HG02623 (cell line): ENCODE measurements around the gene FHIT.

Experiments
- ATAC-seq: cut with Tn5 transposase; IDR thresholded peaks from one replicate; pipeline ENCODE4 v1.9.1; 2021; ENCODE audit warnings: moderate library complexity; ENCODE audit not compliant: unreplicated experiment

The FHIT gene

DNA sequence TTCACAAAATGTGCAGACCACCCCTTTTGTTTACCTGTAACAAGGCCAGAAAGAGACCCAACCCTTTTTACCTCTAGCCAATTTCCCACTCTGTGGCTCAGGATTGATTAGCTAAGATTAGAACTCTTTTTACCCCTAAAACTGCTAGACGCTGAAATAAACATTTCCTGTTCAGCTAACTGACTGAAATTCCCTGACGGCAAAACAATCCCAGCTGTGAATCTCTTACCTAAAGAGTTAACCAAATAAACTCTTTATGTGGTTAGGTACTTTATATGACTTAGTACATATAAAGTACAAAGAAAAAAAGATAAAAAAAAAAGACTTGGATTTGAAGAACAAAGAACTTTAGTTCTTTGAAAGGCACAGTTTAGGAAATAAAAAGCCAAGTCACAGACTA is 988.7 kb downstream of the FHIT start:
- no peak for ATAC-seq

DNA sequence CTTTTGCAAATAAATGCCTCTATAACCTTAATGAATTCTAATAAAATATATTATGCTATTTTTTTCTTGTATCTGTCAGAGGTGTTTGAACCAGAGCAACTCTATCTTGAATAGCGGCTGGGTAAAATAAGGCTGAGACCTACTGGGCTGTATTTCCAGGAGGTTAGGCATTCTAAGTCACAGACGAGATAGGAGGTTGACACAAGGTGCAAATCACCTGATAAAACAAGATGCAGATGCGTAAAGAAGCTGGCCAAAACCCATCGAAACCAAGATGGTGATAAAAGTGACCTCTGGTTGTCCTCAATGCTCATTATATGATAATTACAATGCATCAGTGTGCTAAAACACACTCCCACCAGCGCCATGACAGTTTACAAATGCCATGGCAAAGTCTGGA is 990.7 kb downstream of the FHIT start:
- ATAC-seq: no peak

DNA sequence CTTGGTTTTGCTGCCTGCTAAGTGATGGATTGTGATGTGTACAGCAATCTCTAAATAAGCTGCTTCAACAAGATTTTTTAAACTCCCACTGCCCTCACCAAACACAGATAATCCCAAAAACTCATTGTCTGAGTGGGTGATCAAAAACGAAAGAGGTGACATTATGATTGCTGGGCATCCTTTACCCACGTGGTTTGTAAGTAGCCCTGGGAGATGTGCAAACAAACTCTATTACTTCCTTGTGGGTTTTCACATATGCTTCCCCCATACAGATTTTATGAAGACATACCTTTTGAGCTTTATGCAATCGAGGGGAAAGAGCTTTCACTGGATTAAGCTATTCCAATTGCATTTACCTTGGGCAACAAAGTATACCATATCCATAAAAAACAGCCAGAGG is 1000.4 kb downstream of the FHIT start:
- ATAC-seq: no peak

DNA sequence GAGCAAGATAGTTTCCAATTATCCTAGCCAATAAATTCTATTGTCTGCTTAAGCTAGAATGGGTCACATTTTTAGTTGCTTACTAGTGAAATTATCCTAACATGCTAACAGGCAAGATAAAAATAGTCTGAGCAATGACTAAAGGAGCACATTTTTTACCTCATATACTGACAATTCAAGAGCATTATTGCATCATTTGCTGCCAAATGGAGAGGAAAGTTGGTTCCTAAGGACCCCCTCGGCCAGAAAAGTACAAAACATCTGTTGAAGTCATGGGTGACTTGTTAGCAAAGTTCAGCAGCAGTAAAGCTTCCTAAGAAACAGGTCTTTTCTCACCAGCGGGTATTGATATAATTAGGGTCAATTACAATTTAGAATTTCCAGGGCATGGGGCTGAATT is 1001.0 kb downstream of the FHIT start:
- ATAC-seq: no peak

DNA sequence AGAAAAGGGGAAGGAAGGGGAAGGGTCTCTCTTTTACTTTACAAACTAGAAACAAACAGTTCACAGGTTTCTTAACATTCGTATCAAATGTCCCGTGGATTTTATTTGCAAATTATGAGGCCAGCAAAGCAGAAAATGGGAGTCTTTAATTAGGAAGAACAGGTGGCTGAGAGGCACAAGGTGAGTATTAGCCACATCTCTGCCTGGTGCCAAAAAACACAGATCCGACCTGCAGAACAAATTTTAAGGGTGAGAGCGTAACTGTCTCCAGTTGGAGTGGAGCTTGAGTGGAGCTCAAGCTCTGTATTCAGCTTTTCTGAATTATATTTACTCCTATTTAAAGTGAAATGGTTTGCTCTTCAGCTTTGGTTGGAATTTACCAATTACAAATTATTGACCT is 1004.9 kb downstream of the FHIT start:
- ATAC-seq: no peak

DNA sequence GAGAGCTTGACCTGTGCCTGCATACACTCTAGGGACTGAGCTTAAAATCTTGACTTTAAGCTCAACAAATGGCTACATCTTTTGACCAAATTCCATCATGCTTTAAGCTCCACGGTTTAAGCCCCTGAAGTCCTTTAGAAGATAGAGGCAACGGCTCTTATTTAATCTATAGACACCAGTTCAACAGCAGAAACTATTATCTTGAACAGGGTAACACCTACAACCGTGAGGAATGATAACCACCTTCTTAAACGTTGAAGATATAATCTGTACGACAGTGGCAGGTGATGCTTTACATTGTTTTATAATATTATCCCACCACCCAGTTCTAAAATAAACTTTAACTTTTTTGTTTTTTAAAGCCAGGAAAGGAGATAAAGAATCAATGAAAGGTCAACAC is 1007.8 kb downstream of the FHIT start:
- no peak for ATAC-seq

DNA sequence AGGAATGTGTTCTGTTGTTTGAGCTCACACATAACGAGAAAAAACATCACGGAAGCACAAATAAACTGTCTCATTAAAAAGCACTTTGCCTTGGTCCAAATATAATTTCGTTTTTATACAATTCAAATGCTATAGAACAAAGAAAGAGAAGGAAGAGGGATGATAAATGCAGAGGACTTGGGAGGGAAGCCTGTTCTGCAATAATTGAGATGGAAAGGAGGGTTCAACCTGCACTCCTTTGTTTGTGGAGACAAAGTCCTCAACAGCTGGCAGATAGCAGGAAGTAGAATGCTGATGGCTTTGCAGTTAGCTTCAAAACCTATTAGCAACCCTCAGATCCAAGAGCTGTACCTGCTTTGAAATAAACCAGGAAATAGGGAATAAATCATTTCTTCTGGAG is 1010.8 kb downstream of the FHIT start:
- no peak for ATAC-seq

DNA sequence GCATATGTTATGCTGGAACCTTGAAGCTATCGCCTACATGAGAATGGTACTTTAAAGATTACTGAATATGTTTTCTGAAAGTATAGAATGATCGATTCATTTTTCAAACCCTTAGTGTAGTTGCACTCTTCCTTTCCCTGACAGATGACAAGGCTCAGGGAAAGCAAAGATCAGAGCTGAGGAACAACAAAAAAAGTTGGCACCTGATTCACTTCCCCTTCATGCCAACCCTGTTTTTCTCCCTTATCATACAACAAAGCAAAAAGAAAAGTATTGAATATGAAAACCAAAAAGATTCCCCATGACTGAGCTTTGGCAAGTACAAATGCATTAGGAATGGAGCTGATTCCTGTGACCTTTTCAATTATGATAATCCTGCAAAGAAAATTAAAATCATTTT is 1012.7 kb downstream of the FHIT start:
- ATAC-seq: no peak

DNA sequence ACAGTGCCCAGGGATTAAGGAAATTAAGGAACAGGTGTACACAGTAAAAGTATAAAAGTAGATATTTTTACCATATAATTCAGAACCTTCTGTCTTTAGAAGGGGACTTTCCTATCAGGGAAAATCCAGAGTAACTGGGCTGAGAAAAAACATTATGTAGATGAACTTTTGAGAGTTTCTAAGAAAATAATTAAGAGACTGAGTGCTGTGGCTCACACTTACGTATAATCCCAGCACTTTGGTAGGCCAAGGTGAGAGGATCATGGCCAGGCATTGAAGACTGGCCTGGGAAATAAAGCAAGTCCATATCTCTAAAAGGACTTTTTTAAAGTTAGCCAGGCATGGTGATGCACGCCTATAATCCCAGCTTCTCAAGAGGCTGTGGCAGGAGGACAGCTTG is 1021.8 kb downstream of the FHIT start:
- ATAC-seq: no peak

DNA sequence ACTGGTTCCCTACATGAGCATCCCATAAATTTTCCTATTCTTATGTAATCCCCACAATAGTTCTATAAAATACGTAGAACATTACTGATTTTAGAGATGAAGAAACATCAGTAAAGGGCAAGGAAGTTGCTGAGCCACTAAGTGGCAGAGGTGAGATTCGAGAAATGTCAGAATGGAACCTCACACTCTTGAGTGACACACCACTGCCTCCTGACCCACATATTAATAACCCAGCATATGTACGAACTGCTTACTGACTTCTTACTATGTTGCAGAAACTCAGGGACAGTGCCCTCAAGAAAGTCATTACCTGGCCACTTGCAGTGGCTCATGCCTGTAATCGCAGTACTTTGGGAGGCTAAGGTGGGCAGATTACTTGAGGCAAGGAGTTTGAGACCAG is 1022.4 kb downstream of the FHIT start:
- no peak for ATAC-seq

DNA sequence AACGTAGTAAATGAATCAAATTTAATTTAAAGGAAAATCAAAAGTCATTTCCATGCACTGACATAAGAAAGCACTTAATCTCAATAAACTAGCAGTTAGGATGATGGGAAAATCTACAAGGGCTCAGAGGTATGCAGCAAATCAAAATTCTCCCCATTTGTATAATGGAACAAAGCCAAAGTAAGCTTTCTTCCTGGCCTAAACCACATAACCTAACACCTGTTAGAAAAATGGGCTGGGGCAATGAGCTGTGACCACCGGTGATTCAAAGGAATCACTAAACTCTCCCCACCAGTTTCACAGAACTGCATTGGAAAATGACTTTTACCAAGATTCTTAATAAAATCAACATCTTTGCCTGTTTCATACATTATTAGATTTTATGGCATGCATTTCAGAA is 1024.3 kb downstream of the FHIT start:
- ATAC-seq: no peak

DNA sequence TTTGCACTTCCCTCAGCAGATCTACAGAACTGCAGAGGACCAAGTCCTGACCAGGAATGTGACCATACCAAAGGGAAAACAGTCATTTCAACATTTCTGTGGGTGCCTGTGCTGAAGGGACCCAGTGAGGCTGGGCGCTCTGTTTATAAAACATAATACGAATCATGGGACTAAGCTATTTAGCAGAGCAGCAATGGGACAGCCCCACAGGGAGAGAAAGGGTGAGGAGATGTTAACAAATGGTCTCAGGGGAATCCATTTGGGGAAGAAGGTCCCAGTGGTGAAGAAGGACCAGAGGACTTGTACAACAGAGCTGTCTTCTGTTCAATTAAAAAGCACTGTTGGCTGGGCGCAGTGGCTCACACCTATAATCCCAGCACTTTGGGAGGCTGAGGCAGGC is 1025.4 kb downstream of the FHIT start:
- ATAC-seq: no peak

DNA sequence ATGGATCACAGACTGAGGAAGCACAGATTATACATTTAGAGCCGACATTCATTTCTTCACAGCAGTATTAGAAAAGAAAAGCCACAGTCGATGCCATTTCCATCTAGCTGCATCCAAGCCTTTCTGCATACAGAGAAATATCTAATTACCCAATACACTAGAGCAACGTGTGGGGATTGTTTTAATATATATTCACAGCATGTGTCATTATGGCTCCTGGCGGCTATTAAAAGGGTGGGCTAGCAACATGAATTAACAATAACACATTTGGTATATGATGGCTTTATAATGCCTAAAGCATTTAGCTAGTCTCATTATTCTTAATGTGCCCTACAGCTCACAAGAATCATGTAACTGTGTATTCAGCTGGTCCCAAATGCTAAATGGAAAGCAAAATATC is 1030.5 kb downstream of the FHIT start:
- no peak for ATAC-seq

DNA sequence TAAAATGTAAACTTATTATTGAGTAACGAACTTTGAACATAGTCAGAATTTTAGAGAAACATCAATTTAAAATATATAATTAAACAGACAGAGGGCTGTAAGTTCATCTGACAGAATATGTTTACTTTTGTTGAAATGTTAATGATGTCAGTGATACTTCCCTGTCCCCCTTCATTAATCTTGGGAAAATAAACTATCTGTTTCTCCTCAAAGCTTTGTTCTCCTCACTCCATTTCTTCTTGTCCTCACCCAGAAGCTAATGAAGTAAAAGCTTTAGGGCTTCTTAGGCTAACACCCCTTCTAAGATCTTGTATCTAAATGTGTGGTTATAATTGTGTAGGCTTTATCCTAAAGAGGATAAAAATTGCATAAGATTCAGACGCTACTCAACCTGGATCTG is 1031.8 kb downstream of the FHIT start:
- no peak for ATAC-seq

DNA sequence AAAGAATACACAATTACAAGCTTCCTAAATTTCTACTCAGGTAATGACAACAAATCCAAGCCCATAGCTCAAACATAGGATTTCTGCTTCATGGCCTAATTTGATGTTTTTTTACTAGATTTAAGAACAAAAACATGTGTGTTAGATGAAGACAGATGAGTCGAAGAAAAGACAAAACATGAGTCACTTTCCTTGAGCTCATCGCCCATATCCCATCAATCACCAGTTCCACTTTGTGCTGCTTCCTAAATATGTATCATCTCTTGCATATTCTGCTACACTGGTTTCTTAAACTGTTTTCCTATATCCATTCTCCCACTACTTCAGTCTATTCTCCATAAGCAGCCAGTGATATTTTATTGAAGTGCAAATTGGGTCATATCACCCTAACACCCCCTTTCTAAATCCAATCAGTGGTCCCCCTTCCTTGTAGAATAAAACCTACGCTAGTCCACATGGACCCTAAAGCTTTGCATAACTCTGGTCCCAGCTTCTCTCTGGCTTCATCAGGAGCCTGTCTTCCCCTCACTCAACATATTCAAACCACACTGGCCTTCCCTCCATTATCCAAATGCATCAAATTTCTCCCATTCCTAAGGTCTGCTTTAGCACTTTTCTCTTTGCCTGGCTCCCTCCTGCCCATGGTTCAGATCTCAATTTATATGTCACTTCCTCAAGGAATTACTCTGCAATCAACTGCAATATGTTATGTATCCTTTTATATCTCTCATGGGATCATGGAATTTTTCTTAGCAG is 1033.9 kb downstream of the FHIT start:
- ATAC-seq: no peak

DNA sequence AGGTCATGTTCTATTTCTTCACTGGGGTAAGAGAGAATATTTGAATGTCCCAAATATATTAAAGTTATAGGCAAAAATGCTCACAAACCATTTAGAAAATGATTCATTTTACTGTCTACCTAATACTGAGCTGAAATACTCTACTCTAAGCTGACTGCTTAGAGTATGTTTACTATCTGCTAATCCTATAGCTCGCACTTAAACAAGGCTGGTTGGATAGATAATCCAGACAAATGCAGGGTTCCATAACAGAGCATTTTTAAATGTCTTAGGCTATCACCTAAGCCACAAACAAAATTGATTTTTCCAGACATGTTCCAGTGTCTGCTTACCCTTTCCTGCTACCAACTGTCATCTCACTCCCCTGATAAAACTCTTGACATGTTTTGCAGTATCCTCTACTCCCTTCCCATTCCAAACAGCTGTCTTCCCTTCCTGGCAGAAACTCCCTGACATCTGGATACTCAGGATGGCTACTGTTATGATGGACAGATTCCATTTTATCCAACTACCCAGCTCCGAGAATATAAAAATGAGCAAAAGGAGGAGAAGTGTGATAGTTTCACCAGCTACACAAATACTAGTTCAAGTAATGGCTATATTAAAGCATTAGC is 1034.7 kb downstream of the FHIT start:
- no peak for ATAC-seq

DNA sequence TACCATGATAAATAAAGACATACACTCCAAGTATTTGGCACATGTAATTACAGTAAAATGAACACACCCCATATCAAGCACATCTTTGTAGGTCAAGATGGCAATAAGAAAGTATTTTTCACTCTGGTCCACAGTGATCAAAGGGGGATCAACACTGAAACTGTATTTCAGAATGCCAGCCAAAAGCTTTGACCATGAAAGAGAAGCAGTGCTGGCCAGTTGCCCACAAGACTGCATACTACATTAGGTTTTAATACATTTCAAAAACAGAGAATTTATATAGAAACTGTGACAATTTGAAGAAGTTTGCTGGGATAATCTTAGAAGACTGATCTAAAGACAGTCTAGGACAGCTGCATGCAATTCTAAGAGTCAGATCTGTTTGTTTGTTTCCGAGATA is 1035.3 kb downstream of the FHIT start:
- no peak for ATAC-seq

DNA sequence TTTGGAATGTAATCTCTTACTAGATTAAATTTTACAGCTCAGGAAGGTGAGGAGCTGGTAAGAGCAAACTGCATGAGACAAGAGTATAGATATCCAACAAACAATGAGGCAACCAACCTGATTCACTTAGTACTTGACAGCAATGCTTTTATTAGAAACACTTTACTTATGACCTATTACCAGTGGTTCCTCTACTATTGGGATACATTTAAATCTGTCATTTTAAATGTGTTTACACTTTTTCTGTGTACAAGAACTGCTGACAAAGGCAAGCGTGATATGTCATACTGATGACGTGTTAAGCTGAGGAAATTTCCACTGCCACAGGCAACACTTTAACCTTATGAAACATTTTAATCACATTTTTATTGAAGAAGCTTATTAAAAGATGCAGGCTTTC is 1043.3 kb downstream of the FHIT start:
- ATAC-seq: no peak

DNA sequence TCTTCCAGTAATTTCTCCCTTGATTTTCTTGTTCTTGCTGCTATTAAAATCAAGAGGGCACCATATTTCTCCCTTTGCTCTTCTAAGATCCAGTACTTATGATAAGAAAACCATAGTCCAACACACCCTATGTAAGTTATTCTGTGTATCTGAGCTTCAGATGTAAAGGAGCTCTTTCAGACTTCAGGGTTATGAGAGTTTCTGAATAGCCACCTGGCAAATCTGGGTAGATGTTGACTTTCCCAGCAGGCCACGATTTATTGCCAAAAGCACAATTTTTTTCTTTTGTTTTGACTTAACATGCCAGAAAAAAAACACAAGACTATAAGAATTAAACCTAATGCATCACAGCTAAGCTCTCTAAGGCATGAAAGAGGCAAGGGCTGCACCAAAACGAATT is 1045.0 kb downstream of the FHIT start:
- ATAC-seq: no peak

DNA sequence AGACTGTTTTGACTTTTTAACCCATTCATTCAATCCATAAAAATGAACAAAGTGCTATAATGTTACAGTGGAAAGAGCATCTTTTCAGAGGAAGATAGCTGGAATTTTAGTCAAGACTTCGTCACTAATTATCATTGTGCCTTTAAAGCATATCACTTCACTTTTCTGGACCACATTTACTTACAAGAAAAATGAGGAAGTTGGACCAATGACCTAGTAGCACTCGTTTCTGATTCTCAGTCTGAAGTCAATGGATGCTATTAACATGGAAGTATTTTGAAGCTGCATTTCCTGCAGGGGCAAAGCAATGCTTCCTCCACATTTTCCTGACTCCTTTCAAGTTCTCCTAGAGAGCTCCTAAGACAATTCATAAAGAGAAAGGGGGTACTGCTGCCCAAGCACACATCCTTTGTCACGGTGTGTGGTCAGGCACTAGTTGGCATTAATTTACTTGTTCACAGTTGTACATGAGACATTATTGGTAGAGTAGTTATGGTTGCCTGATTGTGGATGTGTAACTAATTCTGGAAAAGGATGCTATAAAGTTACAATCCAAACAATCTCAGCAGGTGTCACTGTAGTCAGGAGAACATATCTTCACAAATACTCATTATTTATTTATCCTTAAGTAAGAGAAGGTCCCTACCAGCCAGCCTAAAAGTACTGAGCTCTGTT is 1049.1 kb downstream of the FHIT start:
- no peak for ATAC-seq

DNA sequence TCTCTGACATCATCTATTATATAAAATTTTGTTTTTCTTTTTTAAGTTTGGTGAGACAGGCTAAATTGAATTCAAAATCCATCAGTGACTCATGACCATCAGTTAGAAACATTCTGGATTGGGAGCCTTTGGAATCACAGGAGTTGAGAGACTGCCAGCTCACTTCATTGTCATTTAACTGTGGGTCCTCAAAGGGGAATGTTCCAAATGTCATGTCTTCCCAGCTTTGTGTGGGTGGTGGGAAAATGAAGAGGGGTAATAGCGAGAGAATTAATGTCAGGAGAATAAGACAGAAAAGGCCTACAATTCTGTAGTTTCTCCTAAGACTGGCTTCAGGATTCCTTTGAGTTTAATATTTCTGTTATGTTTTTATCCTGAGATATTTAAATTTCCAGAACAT is 1051.9 kb downstream of the FHIT start:
- ATAC-seq: no peak

DNA sequence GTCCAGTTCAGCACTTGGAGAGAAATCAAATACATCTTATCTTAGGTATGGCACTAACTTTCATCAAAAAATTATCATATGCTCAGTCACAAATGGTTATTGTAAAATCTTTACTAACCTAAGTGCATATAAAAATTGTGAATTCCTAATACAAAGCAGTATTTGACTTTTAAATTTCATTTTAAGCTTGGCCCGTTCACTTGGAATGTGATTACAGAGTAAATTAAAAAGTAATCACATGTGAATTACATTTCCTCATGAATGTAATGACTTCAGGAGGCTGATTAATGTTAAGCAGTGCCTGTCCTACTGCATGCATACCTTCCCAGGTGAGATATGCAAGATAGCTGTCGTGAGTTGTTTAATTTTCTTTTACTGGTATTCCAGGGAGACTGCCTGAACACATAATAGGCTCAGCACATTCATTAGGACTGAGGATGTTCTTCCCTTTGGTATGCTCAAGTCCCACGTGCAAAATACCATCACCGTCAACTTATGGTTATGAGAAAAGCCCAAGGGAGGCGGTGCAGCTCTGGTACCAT is 1053.0 kb downstream of the FHIT start:
- no peak for ATAC-seq
